ENCODE results near the gene OPN1LW. TPM values are rescaled to one million over a fixed set of nuclear protein-coding genes. Genes with fewer than 3 reads are reported as not detected.
"Not testable (repeated sequence)": the region's sequence is repeated elsewhere in the genome, so short reads cannot be mapped to it uniquely, and the experiment has no call there.

Gene OPN1LW
- not detected for total RNA-seq

DNA sequence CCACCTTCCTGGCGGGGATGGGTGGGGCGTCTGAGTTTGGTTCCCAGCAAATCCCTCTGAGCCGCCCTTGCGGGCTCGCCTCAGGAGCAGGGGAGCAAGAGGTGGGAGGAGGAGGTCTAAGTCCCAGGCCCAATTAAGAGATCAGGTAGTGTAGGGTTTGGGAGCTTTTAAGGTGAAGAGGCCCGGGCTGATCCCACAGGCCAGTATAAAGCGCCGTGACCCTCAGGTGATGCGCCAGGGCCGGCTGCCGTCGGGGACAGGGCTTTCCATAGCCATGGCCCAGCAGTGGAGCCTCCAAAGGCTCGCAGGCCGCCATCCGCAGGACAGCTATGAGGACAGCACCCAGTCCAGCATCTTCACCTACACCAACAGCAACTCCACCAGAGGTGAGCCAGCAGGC, at the start of gene OPN1LW:
Gene OPN1LW (plus strand): TSS at position 234 of the 400 bp plus-strand sequence. CDS start 41 bp downstream, at position 275.
- H3K27me3 Mint-ChIP-seq; H3K36me3 Mint-ChIP-seq (ENCODE audit: low read depth); H3K9me3 Mint-ChIP-seq; H3K4me3 Mint-ChIP-seq; ATAC-seq; POLR2A ChIA-PET; H3K4me1 Mint-ChIP-seq (ENCODE audit: low read depth); DNase-seq; H3K27ac Mint-ChIP-seq; CTCF ChIA-PET; intact Hi-C loops (cut with micrococcal nuclease): not testable (repeated sequence)

DNA sequence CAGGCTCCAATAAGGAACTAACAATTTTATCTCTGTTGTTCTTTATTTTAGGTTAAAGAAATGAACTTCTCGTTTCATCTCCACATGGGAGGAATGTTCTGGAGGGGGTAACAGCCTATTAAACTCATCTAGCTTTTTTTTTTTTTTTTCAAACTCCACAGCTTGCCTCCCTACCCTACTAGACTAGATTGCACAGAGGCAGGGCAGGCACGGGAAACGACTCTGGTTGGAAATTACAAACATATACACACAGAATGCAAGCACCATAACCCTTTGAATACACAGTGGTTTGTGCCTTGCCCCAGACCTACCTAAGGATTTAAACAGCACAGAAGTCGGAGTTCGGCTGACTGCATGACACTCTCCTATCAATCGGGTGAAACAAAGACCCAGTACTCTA, 49.2 kb upstream of the OPN1LW start:
- Mint-ChIP-seq H3K4me1 (ENCODE audit: low read depth) (peaks cover 63% of the 10 kb centered on the region), H3K27ac (peak overlapping the region; percentile 100), H3K4me3 (peak overlapping the region; percentile 92), H3K36me3 (ENCODE audit: low read depth) (peaks cover 29% of the 10 kb centered on the region), H3K27me3 (no peaks in the 10 kb centered on the region), H3K9me3 (no peaks in the 10 kb centered on the region)
- CTCF ChIA-PET, result interaction anchor here (1.8 to 1.9 kb wide), 2 partner anchors 29 to 81 kb away, joined by 4 to 5 read pairs; no protein-coding TSS in a partner anchor
- DNase-seq (no peak), ATAC-seq (no peak)
- intact Hi-C loops (cut with micrococcal nuclease), result no loop called here
- POLR2A ChIA-PET, result interaction anchor here (0.9 to 1.8 kb wide), 3 partner anchors 43 to 169 kb away, joined by 3 to 6 read pairs (median 4); partner anchors contain the start of genes ARHGAP4 and HCFC1
- TF ChIP-seq, protein P1, sequence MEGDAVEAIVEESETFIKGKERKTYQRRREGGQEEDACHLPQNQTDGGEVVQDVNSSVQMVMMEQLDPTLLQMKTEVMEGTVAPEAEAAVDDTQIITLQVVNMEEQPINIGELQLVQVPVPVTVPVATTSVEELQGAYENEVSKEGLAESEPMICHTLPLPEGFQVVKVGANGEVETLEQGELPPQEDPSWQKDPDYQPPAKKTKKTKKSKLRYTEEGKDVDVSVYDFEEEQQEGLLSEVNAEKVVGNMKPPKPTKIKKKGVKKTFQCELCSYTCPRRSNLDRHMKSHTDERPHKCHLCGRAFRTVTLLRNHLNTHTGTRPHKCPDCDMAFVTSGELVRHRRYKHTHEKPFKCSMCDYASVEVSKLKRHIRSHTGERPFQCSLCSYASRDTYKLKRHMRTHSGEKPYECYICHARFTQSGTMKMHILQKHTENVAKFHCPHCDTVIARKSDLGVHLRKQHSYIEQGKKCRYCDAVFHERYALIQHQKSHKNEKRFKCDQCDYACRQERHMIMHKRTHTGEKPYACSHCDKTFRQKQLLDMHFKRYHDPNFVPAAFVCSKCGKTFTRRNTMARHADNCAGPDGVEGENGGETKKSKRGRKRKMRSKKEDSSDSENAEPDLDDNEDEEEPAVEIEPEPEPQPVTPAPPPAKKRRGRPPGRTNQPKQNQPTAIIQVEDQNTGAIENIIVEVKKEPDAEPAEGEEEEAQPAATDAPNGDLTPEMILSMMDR (IDR thresholded peaks at IDR 0.05), result no peak

- peaks cover 21% of the 10 kb centered on the region for H3K36me3 Mint-ChIP-seq (ENCODE audit: low read depth)
- H3K9me3 Mint-ChIP-seq, result no peaks in the 10 kb centered on the region
- no peaks in the 10 kb centered on the region for H3K27me3 Mint-ChIP-seq
- ATAC-seq, result peak; percentile 31
- ChIA-PET CTCF (interaction anchor here (1.4 kb wide), 1 partner anchor 149 kb away, joined by 3 read pairs; no protein-coding TSS in a partner anchor), POLR2A (interaction anchor here (0.7 to 1.8 kb wide), 3 partner anchors 56 to 171 kb away, joined by 3 to 6 read pairs (median 4); partner anchors contain the start of genes ARHGAP4 and HCFC1)
- peak overlapping the region; percentile 92 for H3K4me3 Mint-ChIP-seq
- TF ChIP-seq, protein P1 (IDR thresholded peaks at IDR 0.05), result no peak
- H3K4me1 Mint-ChIP-seq (ENCODE audit: low read depth), result peaks cover 59% of the 10 kb centered on the region
- peak; percentile 49 for DNase-seq
- intact Hi-C loops (cut with micrococcal nuclease), result no loop called here
- H3K27ac Mint-ChIP-seq, result peak overlapping the region; percentile 100
Observed at GRCh38 chrX:154096140-154097002, 47.7 kb upstream of the OPN1LW start.

DNA sequence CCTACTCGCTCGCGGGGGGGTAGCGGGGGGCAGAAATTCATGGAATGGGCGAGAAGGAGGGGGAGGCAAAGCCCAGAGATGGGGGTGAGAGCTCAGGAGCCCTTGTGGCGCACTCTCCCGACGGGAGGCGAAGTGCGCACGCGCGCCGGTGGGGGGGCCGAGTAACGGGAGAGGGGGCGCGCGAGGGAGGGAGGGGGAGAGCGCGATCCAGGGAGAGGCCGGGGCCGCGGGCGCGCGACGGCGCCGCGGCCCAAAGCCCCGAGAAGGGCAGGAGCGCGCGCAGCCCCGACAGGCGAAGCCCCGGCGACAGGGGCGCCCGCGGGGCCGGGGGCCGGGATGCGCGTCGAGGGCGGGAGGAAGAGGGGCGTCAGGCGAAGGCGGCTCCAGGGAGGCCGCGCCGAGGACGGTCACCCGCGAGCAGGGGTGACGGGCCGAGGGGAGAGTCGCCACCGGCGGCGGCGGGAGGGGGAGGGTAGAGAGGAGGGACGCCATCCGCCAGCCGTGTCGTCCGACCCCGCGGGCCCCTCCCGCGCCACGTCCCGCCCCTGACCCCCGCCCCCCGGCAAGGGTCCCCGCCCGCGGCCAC, 46.9 kb upstream of the OPN1LW start:
- ATAC-seq (peak; percentile 18), DNase-seq (peak; percentile 69)
- Mint-ChIP-seq H3K27ac (peak overlapping the region; percentile 100), H3K9me3 (no peaks in the 10 kb centered on the region), H3K36me3 (ENCODE audit: low read depth) (peaks cover 17% of the 10 kb centered on the region), H3K27me3 (no peaks in the 10 kb centered on the region), H3K4me3 (peak overlapping the region; percentile 92), H3K4me1 (ENCODE audit: low read depth) (peaks cover 54% of the 10 kb centered on the region)
- ChIA-PET POLR2A (no interaction called here), CTCF (no interaction called here)
- TF ChIP-seq, protein P1 (IDR thresholded peaks at IDR 0.05), result no peak
- intact Hi-C loops (cut with micrococcal nuclease), result no loop called here

- Mint-ChIP-seq H3K27ac (peak within 1 kb of the TSS; percentile 100), H3K36me3 (ENCODE audit: low read depth) (peaks cover 13% of the 10 kb centered on the region), H3K4me3 (peak within 1 kb of the TSS; percentile 92), H3K9me3 (no peaks in the 10 kb centered on the region), H3K27me3 (no peaks in the 10 kb centered on the region), H3K4me1 (ENCODE audit: low read depth) (peaks cover 48% of the 10 kb centered on the region)
- ATAC-seq (peak; percentile 89), DNase-seq (peak; percentile 93)
- TF ChIP-seq, protein P1 (IDR thresholded peaks at IDR 0.05), result no peak
- intact Hi-C loops (cut with micrococcal nuclease), result no loop called here
- POLR2A ChIA-PET, result no interaction called here
- CTCF ChIA-PET, result interaction anchor here (0.9 kb wide), 1 partner anchor 45 kb away, joined by 4 read pairs; no protein-coding TSS in a partner anchor
Observed at GRCh38 chrX:154097589-154098541, 46.2 kb upstream of the OPN1LW start, which contains the start of gene MECP2. Gene MECP2, minus strand, starts transcription at chrX:154097717.
